Activated CD8-positive, alpha-beta T cell treated with anti-CD3 and anti-CD28 coated beads for 36 hours (primary cell): ENCODE results near the gene SLC13A4. TPM values are rescaled to one million over a fixed set of nuclear protein-coding genes. Genes with fewer than 3 reads are reported as not detected.

ENCODE experiments used
- ATAC-seq: fragments of 200-7000 bp; cut with Tn5 transposase; one replicate; pipeline ENCODE4 v1.10.0; 2021; ENCODE audit warnings: mild to moderate bottlenecking, moderate library complexity
- CTCF ChIA-PET: fragments of 350-600 bp; sonication (Branson Sonifier 250); formaldehyde crosslinking; loops from one replicate; lab custom pipeline; 2021; ENCODE audit warnings: antibody characterized with exemption; lab: Charles Lee
- POLR2A ChIA-PET: fragments of 350-600 bp; sonication (Branson Sonifier 250); formaldehyde crosslinking; loops from one replicate; lab custom pipeline; 2021; ENCODE audit warnings: antibody characterized with exemption; lab: Charles Lee
- DNase-seq: peaks from one replicate; pipeline ENCODE4 v3.0.0-alpha.2; 2020
- H3K27ac Mint-ChIP-seq: one replicate; pipeline ENCODE4 v1.8.0; 2021; ENCODE audit warnings: mild to moderate bottlenecking, mixed read lengths
- H3K27me3 Mint-ChIP-seq: one replicate; pipeline ENCODE4 v1.8.0; 2021; ENCODE audit warnings: mixed read lengths
- H3K36me3 Mint-ChIP-seq: one replicate; pipeline ENCODE4 v1.8.0; 2021; ENCODE audit warnings: low read depth, mixed read lengths
- H3K4me1 Mint-ChIP-seq: one replicate; pipeline ENCODE4 v1.8.0; 2021; ENCODE audit warnings: low read depth, mixed read lengths
- H3K4me3 Mint-ChIP-seq: one replicate; pipeline ENCODE4 v1.8.0; 2021; ENCODE audit warnings: mild to moderate bottlenecking, moderate library complexity, mixed read lengths
- H3K9me3 Mint-ChIP-seq: one replicate; pipeline ENCODE4 v1.8.0; 2021; ENCODE audit warnings: mixed read lengths
- intact Hi-C: fragments of 100-400 bp; cut with micrococcal nuclease; formaldehyde crosslinking; loops from one replicate; pipeline ENCODE4 v1.10.0; 2022
- total RNA-seq, 2 experiments: library from RNA; stranded (reverse); gene quantifications; one replicate each; pipeline ENCODE4 v1.2.3, GENCODE V29; 2021
- TF ChIP-seq, protein P1 (sequence below): fragments of 200-600 bp; IDR thresholded peaks from one replicate; pipeline ENCODE4 v1.8.0; 2022; ENCODE audit warnings: antibody characterized with exemption, mild to moderate bottlenecking

Gene SLC13A4
- total RNA-seq, 2 experiments from 2014 or later, result not detected

DNA sequence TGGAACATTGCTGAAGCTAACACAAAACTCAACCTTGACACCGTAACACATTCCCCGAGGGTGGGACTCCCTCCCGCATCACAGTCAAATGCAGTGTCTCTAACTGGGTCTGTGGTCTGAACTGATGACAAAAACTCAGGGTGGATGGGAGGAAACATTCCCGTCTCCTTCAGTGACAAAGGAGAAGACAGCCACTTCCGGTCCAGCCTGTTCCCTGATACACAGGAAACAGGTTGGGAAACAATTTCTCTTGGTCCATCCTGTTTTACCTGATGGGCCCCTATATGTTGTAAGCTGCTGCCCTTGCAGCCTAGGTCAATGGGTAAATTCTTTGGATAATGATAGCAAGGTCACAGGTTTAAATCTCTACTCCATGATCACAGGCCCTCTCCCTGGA, 20.4 kb downstream of the SLC13A4 start:
- ATAC-seq (no peak), DNase-seq (no peak)
- H3K27ac Mint-ChIP-seq, result no peak overlapping the region
- no peaks in the 10 kb centered on the region for H3K27me3 Mint-ChIP-seq
- TF ChIP-seq, protein P1, sequence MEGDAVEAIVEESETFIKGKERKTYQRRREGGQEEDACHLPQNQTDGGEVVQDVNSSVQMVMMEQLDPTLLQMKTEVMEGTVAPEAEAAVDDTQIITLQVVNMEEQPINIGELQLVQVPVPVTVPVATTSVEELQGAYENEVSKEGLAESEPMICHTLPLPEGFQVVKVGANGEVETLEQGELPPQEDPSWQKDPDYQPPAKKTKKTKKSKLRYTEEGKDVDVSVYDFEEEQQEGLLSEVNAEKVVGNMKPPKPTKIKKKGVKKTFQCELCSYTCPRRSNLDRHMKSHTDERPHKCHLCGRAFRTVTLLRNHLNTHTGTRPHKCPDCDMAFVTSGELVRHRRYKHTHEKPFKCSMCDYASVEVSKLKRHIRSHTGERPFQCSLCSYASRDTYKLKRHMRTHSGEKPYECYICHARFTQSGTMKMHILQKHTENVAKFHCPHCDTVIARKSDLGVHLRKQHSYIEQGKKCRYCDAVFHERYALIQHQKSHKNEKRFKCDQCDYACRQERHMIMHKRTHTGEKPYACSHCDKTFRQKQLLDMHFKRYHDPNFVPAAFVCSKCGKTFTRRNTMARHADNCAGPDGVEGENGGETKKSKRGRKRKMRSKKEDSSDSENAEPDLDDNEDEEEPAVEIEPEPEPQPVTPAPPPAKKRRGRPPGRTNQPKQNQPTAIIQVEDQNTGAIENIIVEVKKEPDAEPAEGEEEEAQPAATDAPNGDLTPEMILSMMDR, result no peak
- H3K4me1 Mint-ChIP-seq, result no peaks in the 10 kb centered on the region
- POLR2A ChIA-PET, result no interaction called here
- H3K9me3 Mint-ChIP-seq, result no peaks in the 10 kb centered on the region
- H3K4me3 Mint-ChIP-seq, result no peak overlapping the region
- intact Hi-C loops, result no loop called here
- H3K36me3 Mint-ChIP-seq, result no peaks in the 10 kb centered on the region
- CTCF ChIA-PET, result no interaction called here

DNA sequence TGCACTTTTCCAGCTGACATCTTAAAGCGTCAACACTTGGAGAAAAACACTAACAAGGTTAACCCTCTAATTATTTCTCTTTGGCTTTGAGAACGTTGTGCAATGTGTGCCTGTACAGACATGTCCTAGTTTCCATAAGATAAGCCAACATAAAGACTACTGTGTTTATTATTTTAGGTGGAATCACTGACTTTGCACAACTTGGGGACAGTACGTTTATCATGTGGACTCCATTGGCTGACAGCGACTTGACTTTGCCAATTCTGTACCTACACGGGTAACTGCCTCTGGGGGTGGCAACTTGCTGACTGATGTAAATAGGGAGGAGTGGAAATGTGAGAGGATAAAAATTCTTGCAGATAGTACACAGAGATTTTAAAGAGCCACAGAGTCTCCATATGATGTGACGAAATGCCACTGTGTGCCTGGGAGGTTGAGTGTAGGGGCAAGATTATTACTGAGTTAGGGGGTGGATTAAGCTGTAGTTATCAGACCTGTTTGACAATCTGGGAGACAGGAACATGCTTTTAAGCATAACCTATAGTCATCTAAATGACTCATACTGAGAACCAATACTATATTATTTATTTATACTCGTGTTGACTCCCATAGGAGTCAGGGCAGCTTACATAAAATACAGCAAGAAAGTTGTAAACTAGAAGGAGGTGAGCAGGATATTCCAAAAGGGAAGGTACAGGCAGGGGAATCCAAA, 21.0 kb downstream of the SLC13A4 start:
- TF ChIP-seq, protein P1, result no peak
- ChIA-PET CTCF (no interaction called here), POLR2A (no interaction called here)
- intact Hi-C loops, result no loop called here
- Mint-ChIP-seq H3K4me3 (no peak overlapping the region), H3K27me3 (no peaks in the 10 kb centered on the region), H3K36me3 (no peaks in the 10 kb centered on the region), H3K4me1 (no peaks in the 10 kb centered on the region), H3K9me3 (no peaks in the 10 kb centered on the region), H3K27ac (no peak overlapping the region)
- DNase-seq, result no peak
- ATAC-seq, result no peak

DNA sequence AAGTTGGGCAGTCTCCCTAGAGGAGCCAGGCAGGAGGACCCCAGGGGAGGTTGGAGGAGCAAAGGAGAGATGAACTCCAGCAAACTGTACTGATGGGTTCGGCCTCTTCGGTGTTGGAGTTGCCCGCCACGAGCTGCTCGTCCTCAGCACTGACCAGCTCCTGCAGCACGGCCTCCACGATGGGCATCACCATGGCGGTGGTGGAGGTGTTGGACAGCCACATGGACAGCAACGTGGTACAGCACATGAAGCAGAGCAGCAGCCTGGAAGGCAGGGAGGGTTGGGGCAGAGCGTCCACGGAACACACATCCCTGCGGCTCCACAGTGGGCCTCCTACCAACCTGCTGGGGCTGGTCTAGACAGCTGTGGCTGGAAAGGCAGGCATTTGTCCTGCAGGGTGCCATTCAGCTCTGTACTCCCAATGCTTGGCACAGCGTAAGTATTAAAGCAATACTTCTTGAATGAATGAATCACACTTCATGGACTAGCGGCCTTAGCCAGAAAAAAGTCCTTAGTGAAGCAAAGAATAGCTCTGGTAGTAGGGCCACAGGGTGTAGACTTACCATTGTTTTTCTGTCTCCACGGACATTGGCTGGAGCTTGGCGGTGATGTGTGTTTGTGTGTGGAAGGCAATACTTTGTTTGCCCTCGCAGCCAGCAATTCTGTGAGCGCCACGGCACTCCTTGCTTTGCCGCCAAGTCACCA, 21.8 kb downstream of the SLC13A4 start:
- TF ChIP-seq, protein P1, result no peak
- DNase-seq, result no peak
- POLR2A ChIA-PET, result no interaction called here
- no peak overlapping the region for H3K4me3 Mint-ChIP-seq
- ATAC-seq, result no peak
- CTCF ChIA-PET, result no interaction called here
- no peak overlapping the region for H3K27ac Mint-ChIP-seq
- no peaks in the 10 kb centered on the region for H3K27me3 Mint-ChIP-seq
- no peaks in the 10 kb centered on the region for H3K4me1 Mint-ChIP-seq
- intact Hi-C loops, result no loop called here
- H3K36me3 Mint-ChIP-seq, result no peaks in the 10 kb centered on the region
- no peaks in the 10 kb centered on the region for H3K9me3 Mint-ChIP-seq

DNA sequence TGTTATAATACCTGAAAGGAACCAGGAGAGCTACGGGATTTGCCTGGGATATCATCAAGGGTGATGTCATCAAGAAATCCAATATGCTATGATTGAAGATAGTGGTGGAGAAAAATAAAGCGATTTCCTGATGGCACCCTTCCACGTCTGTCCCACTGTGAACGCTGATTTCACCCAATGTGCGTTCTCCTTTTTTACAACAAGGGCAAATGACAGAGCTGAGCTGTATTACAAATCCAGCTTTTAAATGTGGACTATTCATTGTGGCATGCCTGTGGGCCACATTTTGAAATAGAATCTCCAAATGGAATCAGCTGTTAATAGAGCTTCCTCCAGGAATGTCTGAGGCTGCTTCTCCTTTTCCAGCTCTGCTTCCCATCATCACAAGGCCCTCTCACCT, 23.3 kb downstream of the SLC13A4 start:
- Mint-ChIP-seq H3K4me3 (no peak overlapping the region), H3K4me1 (no peaks in the 10 kb centered on the region), H3K27me3 (no peaks in the 10 kb centered on the region), H3K27ac (no peak overlapping the region), H3K9me3 (no peaks in the 10 kb centered on the region), H3K36me3 (no peaks in the 10 kb centered on the region)
- POLR2A ChIA-PET, result no interaction called here
- no peak for DNase-seq
- CTCF ChIA-PET, result interaction anchor here (0.5 to 1.0 kb wide), 3 partner anchors 24 to 58 kb away, joined by 3 to 4 read pairs (median 4); partner anchors contain the start of gene SLC13A4
- ATAC-seq, result no peak
- TF ChIP-seq, protein P1, result no peak
- intact Hi-C loops, result no loop called here

DNA sequence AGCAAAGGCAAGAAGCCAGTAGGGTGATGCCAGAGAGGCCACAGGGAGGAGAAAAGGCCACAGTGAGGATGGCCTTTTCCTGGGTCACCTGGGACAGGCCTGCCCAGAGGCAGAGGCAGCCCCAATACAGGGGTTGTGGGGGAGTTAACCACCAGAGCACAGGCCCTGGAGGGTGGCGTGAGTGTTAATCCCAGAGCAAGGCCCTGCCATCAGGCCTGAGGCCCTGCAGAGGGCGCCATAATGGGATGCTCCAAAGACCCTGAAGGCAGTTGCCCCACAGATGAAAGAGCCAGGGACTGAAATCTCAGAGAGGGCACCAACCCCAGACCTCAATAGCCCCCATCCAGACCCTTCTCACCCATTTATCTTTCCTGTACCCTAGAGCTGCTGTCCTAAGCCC, 23.9 kb downstream of the SLC13A4 start:
- intact Hi-C loops, result no loop called here
- no peak overlapping the region for H3K4me3 Mint-ChIP-seq
- TF ChIP-seq, protein P1, result peak; percentile 34
- CTCF ChIA-PET, result interaction anchor here (0.5 to 1.0 kb wide), 3 partner anchors 24 to 58 kb away, joined by 3 to 4 read pairs (median 4); partner anchors contain the start of gene SLC13A4
- peak; percentile 27 for ATAC-seq
- POLR2A ChIA-PET, result no interaction called here
- no peaks in the 10 kb centered on the region for H3K27me3 Mint-ChIP-seq
- no peaks in the 10 kb centered on the region for H3K4me1 Mint-ChIP-seq
- DNase-seq, result peak; percentile 30
- H3K9me3 Mint-ChIP-seq, result no peaks in the 10 kb centered on the region
- H3K27ac Mint-ChIP-seq, result no peak overlapping the region
- no peaks in the 10 kb centered on the region for H3K36me3 Mint-ChIP-seq
